Measurements from ENCODE around the gene RBP5.

GRCh38 chr12:7129872-7130691 is 1.4 kb upstream of the RBP5 start, which contains the start of gene CLSTN3:
- TF ChIP-seq CTCF (IDR thresholded peaks at IDR 0.05) (no peak), POLR2A (IDR thresholded peaks at IDR 0.05) (peak in 1 of 4 donors; percentile 46)
